Measurements from ENCODE around the gene SEMA4B.

SEMA4B gene

DNA sequence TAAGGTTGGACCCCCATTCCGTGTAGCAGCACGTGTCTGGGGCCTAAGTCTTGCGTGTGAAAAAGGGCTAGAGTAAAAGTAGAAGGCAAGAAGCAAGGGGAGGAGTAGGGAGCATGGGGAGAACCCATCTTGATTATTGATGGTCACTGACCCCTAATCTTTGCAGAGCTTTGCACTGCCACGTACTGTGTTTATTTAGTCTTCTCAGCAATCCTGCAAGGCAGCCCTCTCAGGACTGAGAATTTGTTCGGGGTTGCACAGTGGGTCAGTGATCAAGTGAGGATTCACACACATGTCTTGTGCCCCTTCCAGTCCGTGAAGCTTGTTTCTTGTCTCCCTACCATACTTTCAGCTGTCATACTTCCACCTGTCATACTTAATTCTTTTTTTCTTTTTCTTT is 7.2 kb downstream of the SEMA4B start:
- DNase-seq = no peak

DNA sequence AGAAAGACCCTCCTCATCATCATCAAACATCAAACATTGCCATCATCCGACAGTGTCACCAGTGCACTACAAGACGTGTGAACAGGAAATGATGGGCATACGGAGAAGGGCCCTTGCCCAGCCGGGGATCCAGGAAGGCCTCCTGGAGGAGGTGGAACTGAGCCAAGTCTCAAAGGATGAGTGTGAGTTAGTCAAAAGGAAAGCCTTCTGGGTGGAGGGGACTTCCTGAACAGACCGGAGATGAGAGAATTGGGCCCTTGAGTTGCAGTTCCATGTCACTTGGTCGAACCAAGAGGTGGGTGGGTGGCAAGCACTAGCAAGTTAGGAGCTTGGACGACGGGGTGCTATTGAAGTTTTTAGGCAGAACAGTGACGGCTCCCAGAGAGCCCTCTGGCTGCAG is 8.5 kb downstream of the SEMA4B start:
- DNase-seq = no peak

DNA sequence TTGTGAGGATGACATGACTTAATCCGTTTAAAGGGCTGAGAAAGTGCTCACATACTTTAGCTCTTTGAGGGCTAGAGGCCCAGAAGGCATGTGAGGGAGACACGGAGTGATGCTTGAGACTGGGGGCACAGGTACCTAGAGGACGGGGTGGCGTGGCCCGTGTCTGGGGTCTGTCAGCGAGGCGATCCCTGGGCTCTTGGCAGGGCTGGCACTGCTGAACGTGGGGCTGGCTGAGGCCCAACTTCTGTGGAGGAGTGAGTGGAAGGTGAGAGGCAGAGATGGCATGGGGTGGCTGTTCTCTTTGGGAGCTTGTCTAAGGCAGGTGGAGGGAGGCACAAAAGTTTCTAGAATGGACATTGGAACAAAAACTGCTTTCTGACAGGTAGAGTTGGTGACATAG is 9.5 kb downstream of the SEMA4B start:
- no peak for DNase-seq

DNA sequence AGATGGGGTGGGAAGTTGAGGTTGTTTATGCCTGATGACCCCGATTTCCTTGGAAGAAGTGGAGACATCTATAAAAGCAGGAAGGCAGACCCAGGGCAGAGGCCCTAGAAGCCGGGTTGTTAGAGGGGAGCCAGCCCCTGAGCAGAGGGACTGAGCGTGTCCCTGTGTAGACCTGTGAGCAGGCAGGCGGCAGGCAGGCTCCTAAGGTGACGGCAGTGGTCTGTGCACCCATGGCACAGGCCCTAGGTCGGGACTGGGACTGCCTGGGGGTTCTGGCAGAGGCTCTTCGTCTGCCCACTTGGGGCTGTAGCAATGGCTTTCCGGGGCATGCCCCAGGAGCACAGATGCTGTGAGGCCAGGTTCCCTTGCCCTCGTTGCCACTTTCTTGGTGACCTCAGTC is 9.9 kb downstream of the SEMA4B start:
- no peak for DNase-seq

DNA sequence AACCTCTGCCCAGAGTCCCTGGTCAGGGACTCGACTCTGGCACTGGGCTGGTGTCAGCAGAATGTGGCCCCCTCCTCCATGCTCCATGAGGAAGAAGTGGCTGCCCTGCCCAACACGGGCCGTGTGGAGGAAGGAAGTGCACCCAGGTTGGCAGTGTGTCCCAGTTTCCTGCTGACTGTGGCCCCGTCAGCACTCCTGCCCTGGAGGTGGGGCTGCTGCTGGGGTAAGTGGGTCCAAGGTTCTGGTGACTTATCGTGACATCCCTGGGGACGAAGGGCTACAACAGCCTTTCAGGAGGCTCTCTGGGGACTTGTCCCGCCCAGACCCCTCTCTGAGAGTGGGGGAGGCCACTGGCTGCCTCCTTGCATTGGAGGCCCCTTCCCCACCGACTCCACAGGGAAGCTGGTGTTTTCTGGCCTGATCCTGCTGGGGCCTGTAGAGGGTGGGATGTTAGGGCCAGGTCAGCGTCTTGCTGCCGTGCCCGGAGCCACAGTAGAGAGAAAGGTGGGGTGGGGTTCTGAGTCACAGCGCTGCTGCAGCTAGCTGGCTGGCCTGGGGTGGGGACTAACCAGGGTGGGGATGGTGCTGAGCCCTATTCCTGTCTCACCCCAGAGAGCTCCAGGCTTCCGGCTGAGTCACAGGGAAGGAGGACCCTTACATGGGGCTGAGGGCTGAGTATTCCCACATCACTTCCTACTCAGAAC is 10.5 kb downstream of the SEMA4B start:
- DNase-seq = no peak

DNA sequence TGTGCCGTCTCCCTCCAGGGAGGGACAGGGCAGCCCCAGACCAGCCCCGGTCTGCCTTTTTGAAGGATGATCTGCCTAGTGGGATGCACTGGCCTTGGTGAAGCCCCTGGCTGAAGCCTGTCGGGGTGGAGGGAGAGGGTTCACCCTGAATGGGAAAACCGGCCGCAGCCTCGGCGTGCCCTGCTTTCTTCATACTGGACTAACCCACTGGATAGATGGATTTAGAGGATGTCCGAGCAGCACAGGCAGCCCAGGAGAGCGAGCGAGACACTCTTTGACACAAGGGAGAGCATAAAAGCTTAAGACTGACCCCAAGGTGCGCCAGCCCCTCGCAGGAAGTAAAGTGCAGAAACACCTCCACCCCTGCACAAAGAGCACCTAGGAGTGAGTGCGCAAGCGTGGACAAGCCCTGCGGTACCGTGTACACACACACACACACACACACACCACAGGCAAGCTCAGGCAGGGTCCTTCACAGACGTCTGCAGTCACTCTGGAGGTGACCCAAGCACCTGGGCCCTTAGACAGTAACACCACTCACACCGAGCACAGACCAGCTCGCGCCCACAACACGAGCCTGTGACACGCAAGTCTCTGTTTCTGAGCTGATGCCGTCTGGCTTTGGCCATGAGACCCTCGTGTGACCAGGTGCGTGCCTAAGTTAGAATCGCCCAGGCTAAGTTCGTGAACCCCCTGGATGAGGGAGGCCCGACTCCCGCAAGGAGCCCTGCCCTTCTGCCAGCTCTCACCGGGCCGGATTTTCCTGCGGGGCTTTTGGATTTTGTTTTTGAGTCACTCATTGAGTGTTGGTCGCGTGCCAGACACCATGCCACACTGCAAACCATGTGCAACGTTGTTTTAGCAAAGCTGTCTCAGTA is 11.3 kb downstream of the SEMA4B start:
- no peak for DNase-seq

DNA sequence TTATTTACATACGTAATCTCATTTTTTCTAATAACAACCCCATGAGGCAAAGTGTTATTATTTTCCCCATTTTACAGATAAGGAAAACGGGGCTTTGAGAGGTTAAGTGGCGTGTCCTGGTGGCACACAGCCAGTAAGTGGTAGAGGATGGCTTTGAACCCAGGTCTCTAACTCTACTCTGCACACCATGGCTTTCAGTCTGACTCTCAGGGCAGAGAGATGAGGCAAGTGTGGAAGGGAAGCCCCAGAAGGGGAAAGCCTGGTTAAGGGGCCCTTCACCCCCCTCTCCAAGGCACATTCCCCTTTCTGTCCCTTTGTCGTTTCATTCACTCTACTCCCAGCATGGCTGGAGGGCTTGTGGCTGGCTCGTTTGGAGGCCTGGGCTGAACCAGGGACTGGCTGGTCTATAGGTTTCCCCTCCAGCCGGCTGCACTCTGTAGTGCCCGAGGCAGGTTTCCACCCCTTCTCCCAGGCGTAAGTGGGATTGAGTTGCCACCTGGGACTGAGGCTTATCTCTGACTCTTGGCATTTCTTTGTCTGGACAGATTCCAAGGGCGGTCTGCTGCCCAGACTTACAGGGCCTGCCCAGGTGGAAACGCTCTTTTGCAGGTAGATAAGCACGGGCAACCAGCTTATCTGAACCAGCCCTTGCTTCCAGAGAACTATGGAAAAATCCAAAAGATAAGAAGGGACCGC is 12.1 kb downstream of the SEMA4B start:
- DNase-seq = peak; percentile 67

DNA sequence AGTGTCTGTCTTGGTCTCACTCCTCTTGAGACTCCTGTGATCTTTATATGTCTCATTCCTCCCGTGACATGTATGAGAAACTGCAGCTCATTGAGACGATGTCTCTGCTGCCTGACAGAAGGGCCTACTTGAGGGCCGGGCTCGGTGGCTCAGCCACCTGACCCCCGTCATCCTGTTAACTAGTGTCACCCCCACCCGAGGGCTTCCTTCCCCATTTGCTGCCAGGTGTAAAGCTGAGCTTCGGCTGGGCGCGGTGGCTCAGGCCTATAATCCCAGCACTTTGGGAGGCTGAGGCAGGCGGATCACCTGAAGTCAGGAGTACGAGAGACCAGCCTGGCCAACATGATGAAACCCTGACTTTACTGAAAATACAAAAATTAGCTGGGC is 12.7 kb downstream of the SEMA4B start:
- DNase-seq = no peak

DNA sequence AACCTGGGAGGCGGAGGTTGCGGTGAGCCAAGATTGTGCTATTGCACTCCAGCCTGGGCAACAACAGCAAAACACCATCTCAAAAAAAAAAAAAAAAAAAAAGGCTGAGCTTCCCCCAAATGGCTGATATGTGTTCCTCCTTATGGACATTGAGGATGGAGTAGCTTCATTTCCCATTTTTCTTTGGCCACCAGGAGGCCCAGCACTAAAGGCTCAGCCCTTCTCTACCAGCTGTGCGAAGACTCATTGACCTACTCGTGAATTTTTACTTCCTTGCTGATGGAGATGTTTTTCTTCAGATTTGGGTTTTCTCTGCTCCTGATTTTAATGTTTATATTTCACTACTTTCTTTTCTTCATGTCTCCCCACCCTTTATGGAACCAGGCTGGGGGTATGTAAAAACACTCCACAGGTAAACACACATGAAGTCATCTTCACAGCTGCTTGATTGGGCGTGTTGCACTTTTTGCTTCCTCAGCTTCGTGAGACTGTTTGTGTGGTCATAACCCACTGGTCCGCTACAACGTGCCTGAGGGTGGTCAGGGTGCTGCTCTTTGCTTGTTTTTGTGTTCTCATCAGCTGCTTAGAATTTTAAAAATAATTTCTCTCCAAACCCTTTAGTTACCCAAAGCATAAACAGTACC is 13.5 kb downstream of the SEMA4B start:
- DNase-seq = no peak

DNA sequence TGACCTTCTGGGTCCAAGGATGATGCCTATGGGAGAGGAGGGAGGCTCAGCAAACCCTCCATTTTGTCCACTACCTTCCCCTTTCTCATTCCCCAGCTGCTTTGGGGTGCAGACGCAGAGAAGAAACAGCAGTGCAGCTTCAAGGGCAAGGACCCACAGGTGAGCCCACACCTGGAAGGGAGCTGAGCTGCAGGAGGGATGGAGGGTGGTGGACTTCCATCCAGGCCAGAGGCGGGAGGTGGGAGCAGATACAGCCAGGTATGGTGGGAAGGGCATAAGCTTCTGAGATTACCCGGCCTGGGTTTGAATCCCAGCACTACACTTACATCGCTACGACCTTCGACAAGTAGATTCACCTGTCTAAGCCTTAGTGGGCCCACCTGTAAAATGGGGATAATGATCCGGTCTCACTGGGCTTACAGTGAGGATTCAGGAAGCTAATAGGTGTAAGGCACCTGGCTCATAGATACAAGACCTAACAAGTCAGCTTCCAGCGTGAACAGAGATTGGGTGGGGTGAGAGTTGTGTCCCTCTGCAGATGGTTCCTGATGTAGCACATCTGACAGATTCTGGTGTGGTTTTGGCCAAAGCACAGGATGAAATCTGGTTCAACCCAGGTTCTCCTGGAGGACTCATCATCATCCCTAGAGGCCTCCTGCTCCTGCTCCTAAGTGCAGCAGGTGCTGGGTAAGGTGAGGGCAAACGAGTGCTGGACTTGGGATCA is 16.7 kb downstream of the SEMA4B start:
- no peak for DNase-seq

DNA sequence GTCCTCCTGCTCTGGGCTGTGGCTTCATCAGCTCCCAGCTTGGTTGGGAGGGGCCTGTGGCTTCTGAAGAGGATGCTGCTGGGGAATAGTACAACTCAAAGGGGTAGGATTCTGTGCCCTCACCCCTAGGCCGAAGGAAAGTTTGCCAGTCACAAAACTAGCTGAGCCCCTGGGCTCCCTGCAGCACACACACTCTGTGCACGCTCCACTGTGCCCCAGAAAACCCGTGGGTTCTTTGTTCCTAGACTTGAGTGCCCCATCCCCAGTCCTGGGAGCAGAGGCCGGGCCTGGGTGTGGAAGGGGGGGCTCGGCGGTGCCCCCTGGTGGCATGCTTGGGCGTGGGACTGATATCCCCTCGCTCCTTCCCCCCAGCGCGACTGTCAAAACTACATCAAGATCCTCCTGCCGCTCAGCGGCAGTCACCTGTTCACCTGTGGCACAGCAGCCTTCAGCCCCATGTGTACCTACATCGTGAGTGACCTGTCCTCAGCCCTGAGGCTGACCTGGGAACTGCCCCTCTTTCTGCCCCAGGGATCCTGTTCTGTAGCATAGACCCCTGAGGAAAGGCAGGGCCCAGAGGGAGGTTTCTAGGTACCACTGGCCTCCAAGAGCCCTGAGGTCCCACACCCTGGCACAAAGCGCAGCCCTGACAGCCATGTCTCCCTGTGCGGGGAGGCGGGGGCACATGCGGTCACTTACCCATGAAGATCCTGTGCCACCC is 18.5 kb downstream of the SEMA4B start:
- DNase-seq = peak; percentile 55

DNA sequence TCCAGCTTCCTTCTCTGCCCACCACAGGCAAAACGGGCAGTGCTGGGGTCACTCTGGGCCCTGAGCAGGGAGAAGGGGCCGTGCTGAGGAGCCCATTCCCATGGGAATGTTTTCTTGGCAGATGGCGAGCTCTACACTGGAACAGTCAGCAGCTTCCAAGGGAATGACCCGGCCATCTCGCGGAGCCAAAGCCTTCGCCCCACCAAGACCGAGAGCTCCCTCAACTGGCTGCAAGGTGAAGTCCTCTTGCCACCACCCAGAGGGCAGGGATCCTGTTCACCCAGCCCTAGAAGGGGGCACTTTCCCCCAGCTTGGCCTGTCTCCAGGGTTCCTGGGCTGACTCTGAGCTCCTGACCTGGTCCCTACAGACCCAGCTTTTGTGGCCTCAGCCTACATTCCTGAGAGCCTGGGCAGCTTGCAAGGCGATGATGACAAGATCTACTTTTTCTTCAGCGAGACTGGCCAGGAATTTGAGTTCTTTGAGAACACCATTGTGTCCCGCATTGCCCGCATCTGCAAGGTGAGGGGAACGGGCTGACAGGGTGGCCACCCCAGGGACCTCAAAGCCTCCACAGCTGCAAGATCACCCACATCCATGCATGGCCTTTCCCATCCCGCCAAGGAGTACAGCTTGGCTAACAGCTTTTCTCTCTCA is 20.2 kb downstream of the SEMA4B start:
- DNase-seq = peak; percentile 76

DNA sequence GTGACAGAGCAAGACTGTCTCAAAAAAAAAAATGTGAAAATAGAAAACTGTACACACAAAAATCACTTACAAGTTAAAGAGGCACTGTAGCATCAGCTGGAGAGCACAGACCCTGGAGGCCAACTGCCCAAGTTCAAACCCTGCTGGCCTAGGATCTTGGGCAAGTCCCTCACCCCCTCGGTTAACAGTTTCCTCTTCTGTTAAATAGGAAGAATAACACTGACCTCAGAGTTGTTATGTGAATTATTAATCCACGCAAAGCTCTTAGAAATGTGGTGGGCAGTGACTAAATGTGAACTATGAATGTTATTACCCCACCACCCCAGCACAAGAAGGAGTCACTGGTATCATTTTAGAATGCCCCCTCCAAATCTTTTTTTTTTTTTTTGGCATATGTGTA is 21.4 kb downstream of the SEMA4B start:
- DNase-seq = no peak

DNA sequence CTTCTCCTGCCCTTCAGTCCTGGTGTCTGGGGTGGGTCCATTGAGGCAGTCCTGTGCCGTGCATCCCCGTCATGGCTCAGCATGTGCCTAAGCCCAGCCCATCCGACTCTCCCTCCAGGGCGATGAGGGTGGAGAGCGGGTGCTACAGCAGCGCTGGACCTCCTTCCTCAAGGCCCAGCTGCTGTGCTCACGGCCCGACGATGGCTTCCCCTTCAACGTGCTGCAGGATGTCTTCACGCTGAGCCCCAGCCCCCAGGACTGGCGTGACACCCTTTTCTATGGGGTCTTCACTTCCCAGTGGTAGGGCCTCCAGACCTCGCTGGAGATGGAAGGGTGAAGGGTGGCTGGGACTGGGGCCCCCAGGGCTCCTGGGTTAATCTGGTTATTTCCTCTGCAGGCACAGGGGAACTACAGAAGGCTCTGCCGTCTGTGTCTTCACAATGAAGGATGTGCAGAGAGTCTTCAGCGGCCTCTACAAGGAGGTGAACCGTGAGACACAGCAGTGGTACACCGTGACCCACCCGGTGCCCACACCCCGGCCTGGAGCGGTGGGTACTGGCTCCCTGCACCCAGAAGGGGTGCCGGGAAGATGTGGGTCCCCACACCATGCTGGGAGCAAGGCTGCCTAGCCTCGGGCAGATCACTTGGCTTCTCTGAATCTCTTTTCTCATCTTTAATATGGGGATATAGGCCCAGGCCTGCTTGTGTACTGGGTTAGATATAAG is 22.5 kb downstream of the SEMA4B start:
- DNase-seq = no peak

DNA sequence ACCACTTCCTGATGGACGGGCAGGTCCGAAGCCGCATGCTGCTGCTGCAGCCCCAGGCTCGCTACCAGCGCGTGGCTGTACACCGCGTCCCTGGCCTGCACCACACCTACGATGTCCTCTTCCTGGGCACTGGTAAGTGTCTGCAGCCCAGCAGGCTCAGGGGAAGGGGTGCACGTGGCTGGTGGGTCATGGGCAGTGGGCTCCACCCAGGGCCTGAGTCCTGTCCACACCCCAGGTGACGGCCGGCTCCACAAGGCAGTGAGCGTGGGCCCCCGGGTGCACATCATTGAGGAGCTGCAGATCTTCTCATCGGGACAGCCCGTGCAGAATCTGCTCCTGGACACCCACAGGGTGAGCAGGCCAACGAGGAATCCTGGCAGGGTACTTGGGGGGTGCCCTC is 23.9 kb downstream of the SEMA4B start:
- no peak for DNase-seq

DNA sequence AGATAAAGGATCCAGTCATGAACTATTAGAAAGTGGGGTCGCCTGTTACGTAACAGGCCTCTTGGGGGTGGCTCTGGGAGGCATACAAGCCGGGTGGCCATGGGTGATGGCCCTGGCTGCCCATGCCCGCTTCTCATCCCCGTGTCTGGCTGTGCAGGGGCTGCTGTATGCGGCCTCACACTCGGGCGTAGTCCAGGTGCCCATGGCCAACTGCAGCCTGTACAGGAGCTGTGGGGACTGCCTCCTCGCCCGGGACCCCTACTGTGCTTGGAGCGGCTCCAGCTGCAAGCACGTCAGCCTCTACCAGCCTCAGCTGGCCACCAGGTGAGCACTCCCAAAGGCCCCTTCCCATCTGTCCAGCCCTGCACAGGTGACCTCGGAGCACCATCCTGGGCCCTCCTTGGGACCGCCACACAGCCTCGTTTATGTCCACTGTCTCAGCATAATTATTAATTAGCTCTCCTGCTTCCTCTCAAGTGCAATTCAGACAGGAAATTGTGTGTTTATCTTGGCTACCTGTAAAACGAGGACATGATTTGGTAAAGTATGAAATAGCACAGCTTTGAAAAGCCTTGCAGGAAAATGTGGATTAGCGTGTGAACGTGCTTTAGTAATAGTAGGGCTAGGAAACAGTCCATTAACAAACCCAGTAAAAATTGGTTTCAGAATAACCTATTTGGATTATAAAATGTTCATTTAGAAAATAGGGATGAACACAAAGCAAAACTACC is 24.5 kb downstream of the SEMA4B start:
- DNase-seq = no peak

DNA sequence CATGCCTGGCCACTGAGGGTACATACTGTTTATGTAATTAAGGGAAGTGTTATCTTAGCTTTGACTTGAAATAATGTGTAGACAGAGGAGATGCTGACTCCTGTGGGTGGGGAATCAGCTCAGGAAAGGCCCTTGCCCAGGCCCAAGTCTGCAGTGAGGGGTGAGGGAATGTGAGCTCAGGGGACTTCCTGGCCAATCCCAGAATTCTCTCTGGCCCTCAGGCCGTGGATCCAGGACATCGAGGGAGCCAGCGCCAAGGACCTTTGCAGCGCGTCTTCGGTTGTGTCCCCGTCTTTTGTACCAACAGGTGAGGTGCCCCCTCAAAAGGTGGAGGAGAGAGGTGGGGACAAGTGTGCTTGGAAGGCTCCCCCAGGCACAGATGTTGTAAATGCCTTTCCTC is 26.2 kb downstream of the SEMA4B start:
- DNase-seq = no peak

DNA sequence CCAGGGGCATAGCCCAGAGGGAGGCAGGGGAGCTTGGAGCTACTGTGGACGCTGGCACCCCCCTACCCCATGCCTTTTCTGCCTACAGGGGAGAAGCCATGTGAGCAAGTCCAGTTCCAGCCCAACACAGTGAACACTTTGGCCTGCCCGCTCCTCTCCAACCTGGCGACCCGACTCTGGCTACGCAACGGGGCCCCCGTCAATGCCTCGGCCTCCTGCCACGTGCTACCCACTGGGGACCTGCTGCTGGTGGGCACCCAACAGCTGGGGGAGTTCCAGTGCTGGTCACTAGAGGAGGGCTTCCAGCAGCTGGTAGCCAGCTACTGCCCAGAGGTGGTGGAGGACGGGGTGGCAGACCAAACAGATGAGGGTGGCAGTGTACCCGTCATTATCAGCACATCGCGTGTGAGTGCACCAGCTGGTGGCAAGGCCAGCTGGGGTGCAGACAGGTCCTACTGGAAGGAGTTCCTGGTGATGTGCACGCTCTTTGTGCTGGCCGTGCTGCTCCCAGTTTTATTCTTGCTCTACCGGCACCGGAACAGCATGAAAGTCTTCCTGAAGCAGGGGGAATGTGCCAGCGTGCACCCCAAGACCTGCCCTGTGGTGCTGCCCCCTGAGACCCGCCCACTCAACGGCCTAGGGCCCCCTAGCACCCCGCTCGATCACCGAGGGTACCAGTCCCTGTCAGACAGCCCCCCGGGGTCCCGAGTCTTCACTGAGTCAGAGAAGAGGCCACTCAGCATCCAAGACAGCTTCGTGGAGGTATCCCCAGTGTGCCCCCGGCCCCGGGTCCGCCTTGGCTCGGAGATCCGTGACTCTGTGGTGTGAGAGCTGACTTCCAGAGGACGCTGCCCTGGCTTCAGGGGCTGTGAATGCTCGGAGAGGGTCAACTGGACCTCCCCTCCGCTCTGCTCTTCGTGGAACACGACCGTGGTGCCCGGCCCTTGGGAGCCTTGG is 27.0 kb downstream of the SEMA4B start:
- no peak for DNase-seq

DNA sequence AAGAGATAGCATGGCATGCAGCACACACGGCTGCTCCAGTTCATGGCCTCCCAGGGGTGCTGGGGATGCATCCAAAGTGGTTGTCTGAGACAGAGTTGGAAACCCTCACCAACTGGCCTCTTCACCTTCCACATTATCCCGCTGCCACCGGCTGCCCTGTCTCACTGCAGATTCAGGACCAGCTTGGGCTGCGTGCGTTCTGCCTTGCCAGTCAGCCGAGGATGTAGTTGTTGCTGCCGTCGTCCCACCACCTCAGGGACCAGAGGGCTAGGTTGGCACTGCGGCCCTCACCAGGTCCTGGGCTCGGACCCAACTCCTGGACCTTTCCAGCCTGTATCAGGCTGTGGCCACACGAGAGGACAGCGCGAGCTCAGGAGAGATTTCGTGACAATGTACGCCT is 27.8 kb downstream of the SEMA4B start:
- no peak for DNase-seq
